ENCODE measurements around the gene RNF31.

RNF31 gene

DNA sequence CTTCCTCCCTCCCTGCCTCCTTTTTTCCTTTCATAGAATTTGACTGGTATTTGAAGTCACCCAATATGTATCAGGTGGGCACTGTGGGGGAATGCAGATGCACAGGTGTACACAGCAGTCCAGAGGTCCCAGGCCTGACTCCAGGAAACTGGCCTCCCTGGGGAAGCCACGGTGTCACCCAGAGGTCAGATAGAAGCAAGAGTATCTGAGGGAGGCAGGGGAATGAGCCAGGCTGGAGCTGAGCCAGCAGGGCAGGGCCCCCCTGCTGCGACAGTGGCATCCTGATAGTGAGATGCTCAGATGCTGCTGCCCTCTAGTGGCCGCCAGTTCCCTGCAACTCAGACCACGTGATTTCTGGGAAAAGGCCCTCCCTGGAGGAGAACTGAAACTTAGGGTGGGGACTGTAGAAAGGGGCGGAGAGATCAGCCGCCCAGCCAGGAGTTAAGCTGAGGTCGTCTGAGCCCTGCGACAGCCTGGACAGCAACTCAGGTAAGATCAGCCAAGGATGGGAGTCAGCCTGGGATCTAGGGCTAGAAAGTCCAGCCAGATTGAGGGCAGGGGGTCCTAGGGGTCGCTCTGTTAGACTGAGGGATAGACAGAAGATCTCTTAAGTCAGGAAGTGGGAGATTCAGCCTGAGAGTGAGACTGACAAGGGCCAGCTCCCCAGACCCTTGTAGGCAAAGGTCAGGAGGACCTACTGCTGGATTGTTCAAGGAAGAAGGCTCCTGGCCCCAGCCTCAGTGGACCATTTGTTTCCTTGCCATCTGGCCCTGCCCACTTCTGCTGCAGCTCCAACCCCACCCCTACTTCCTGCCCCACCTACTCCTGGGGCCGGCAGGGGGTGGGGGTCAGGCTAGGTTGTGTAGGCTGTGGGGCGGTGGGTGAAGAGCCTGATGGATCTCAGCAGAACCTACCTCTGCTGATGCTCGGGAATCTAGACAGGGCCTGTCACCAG lies 13.8 kb downstream of the RNF31 start, which contains the start of gene IRF9:
Gene IRF9, plus strand, starts transcription at position 416 of the 955 bp plus-strand sequence. CDS start 880 bp downstream, outside the sequence.
- peak; percentile 97 for DNase-seq

DNA sequence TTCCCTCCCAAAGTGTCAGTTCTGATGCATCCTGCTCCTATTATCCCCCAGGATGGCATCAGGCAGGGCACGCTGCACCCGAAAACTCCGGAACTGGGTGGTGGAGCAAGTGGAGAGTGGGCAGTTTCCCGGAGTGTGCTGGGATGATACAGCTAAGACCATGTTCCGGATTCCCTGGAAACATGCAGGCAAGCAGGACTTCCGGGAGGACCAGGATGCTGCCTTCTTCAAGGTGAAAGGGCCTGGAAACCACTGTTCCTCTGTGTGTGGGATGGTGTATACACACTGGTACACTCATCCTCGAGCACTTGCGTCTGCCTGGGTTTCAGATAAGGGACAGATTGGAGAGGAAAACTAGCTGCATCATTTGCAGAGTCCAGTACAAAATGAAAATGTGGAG lies 14.8 kb downstream of the RNF31 start:
- DNase-seq = no peak

GRCh38 chr14:24164518-24164991 lies 17.3 kb downstream of the RNF31 start:
- DNase-seq = no peak

DNA sequence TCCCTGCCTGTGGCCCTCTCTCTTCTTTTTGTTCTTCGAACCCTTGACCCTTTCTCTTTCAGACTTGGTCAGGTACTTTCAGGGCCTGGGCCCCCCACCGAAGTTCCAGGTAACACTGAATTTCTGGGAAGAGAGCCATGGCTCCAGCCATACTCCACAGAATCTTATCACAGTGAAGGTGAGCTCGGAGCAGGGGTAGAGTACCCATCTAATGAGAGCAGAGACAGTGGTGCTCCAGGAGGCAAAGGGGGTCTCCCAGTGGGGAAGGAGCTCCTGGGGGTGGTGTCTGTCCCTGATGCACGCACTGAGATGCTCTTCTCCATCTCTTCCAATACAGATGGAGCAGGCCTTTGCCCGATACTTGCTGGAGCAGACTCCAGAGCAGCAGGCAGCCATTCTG lies 18.5 kb downstream of the RNF31 start:
- no peak for DNase-seq

GRCh38 chr14:24167469-24168114 lies 20.3 kb downstream of the RNF31 start:
- DNase-seq = no peak

GRCh38 chr14:24171422-24172260 lies 24.3 kb downstream of the RNF31 start, which contains the start of gene REC8:
TSS of gene REC8 (plus strand) at chr14:24172080. CDS start at chr14:24172553, 473 bp downstream.
- DNase-seq = peak; percentile 85

GRCh38 chr14:24172261-24172860 lies 25.1 kb downstream of the RNF31 start:
- no peak for DNase-seq

DNA sequence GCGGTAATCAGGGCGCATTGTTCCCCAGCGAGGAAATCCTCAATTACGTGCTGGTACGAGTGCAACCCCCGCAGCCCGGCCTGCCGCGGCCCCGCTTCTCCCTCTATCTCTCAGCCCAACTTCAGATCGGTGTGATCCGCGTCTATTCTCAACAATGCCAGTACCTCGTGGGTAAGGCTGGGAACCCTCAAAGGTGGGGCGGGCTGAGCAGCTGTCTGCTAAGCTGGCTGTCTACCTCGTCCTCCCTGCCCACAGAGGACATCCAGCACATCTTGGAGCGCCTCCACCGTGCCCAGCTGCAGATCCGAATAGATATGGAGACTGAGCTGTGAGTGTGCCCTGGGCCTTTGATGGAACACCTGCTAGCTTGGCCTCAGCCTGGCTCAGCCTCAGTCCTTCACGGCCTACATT lies 25.6 kb downstream of the RNF31 start:
- DNase-seq = no peak

DNA sequence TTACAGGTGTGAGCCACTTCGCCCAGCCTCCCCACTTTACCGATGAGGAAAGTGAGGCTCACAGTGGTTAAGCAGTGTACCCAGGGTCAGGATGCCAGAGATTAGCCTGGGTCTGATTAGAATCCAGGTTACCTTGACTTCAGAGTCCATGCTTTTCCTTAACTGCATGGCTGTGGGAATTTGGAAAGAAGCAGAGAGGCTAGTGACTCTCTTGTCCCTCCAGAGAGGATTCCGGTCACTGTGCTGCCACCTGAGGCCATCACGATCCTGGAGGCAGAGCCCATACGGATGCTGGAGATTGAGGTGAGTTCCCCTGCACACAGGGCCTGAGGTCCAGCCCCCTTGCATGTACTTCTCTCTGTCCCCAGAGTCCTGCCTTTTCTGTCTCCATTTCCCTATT lies 29.3 kb downstream of the RNF31 start:
- DNase-seq = no peak

GRCh38 chr14:24177041-24177825 lies 29.9 kb downstream of the RNF31 start:
- no peak for DNase-seq

DNA sequence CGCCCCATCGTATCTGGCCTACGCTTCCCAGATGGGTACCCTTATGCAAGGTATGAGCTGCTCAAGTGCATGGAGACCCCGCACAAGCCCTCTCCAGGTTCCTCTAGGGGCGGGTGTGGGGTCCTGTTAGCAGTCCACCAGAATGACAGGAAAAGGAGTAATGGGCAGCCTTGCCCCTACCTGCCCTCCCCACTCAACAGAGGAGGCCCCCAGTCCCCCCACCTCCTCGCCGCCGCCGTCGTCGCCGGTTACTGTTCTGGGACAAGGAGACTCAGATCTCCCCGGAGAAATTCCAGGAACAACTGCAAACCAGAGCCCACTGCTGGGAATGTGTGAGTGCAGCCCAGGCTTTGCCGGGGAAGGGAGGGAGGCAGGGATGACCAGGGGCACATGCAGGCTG lies 30.6 kb downstream of the RNF31 start:
- no peak for DNase-seq

- no peak for DNase-seq
Measured at GRCh38 chr14:24178399-24179178, 31.3 kb downstream of the RNF31 start.

- DNase-seq = no peak
Measured at GRCh38 chr14:24179294-24179960, 32.1 kb downstream of the RNF31 start.

GRCh38 chr14:24179961-24180796 lies 32.9 kb downstream of the RNF31 start:
- no peak for DNase-seq

GRCh38 chr14:24181371-24182077 lies 34.2 kb downstream of the RNF31 start:
- DNase-seq = no peak

GRCh38 chr14:24182110-24182882 lies 35.0 kb downstream of the RNF31 start:
- no peak for DNase-seq

DNA sequence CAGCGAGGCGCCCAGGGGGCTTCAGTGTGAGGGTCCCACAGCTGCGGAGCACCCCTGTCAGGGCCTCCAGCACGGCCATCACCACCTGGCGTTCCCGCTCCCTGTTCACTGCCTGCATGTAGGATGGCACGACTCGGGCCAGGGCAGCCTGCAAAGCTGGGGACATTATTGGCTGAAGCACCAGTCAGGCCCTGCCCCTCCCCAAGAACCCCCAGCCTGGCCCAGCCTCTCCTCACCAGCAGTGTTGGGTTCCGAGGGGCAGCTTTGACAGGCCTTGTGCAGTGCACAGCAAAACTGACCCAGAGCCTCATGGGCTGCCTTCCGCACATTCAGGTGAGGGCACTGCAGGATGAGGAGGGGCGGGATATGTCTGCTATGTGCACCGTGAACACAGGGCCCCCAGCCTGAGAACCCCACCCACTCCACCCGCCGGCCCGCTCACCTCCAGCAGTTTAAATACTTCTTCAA lies 35.8 kb downstream of the RNF31 start:
- DNase-seq = no peak
